HG03064 (cell line): ENCODE results near the gene SPINK4.

ENCODE experiments used
- ATAC-seq: cut with Tn5 transposase; IDR thresholded peaks from one replicate; pipeline ENCODE4 v1.9.1; 2021; ENCODE audit warnings: low read depth; ENCODE audit not compliant: unreplicated experiment

SPINK4 gene

GRCh38 chr9:33289936-33290246, 49.9 kb downstream of the SPINK4 start:
- ATAC-seq: peak; percentile 18

- ATAC-seq: peak; percentile 85
These were observed 50.5 kb downstream of the SPINK4 start, which contains the start of gene NFX1 for GRCh38 chr9:33290247-33291030. Gene NFX1, plus strand, starts transcription at chr9:33290516. Its CDS starts 57 bp downstream, at chr9:33290573.

- no peak for ATAC-seq
These were observed 51.0 kb downstream of the SPINK4 start for GRCh38 chr9:33291031-33291397.

GRCh38 chr9:33291901-33292300, 51.9 kb downstream of the SPINK4 start:
- ATAC-seq: no peak

- ATAC-seq: no peak
These were observed 53.8 kb downstream of the SPINK4 start for GRCh38 chr9:33293782-33294181.

GRCh38 chr9:33294670-33295432, 54.9 kb downstream of the SPINK4 start:
- ATAC-seq: no peak

- ATAC-seq: no peak
These were observed 55.6 kb downstream of the SPINK4 start for GRCh38 chr9:33295571-33295970.

GRCh38 chr9:33297432-33297831, 57.5 kb downstream of the SPINK4 start:
- peak; percentile 87 for ATAC-seq
